Fibroblast of the aortic adventitia (primary cell): ENCODE measurements around the gene THSD7A. TPM values are rescaled to one million over a fixed set of nuclear protein-coding genes. Genes with fewer than 3 reads are reported as not detected.

Source experiments
- DNase-seq: peaks from one replicate; pipeline ENCODE4 v3.0.0-alpha.2; 2010; ENCODE audit warnings: low read depth
- H3K4me3 ChIP-seq: 2 replicates; pipeline ENCODE4 v1.5.1; 2011; ENCODE audit warnings: low read depth, mild to moderate bottlenecking, control low read depth, low read length, moderate library complexity
- total RNA-seq: library from RNA; depleted of rRNA; stranded (reverse); fragments of >200 nt; gene quantifications from 2 replicates; pipeline ENCODE4 v1.2.3, GENCODE V29; 2012; ENCODE audit warnings: low replicate concordance
- TF ChIP-seq, protein P1 (sequence below): IDR thresholded peaks from 2 replicates; pipeline ENCODE4 v1.5.1; 2011; ENCODE audit warnings: mild to moderate bottlenecking, low read length, control low read depth, inconsistent platforms; ENCODE audit not compliant: insufficient read depth

The THSD7A gene
- total RNA-seq, 1 donor: 2.5 TPM

DNA sequence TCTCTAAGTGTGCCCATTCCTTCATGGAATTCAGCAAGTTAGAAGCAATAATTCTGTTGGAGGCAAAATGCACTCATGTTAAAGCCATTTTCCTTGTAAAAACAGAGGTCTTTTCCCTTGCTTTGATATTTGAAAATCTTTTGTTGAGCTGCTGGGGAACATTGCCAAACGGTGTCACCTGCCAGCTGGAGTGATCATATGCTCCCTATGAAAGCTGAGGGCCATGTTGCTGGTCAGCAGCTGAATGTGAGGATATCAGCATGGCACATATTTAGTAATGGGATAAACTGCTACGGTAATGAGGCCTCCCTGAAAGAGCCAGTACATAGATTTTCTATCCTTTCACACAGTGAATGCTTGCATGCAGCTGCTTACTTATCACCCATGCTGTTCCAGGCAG lies 224.3 kb downstream of the THSD7A start:
- TF ChIP-seq, protein P1, sequence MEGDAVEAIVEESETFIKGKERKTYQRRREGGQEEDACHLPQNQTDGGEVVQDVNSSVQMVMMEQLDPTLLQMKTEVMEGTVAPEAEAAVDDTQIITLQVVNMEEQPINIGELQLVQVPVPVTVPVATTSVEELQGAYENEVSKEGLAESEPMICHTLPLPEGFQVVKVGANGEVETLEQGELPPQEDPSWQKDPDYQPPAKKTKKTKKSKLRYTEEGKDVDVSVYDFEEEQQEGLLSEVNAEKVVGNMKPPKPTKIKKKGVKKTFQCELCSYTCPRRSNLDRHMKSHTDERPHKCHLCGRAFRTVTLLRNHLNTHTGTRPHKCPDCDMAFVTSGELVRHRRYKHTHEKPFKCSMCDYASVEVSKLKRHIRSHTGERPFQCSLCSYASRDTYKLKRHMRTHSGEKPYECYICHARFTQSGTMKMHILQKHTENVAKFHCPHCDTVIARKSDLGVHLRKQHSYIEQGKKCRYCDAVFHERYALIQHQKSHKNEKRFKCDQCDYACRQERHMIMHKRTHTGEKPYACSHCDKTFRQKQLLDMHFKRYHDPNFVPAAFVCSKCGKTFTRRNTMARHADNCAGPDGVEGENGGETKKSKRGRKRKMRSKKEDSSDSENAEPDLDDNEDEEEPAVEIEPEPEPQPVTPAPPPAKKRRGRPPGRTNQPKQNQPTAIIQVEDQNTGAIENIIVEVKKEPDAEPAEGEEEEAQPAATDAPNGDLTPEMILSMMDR: no peak
- no peak for DNase-seq
- no peak overlapping the region for H3K4me3 ChIP-seq

DNA sequence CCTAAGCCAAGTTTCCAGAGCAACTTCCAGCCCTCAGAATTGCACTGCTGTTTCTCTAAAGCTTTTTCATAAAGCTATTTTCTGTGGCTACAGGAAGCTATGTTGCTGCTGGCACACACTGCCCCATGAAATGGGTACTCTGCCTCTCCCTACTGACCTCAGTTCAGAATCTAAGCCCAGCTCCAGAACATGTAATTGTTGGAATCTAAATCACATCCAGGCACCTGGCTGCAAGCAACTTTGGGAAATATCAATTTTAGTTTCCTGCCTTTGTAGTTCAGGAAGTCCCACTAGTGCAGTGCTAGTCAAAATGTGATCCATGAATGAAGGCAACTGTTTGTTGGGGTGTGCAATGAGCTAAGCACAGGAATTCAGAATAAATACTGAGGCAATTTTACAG lies 226.2 kb downstream of the THSD7A start:
- TF ChIP-seq, protein P1: no peak
- H3K4me3 ChIP-seq: no peak overlapping the region
- no peak for DNase-seq

DNA sequence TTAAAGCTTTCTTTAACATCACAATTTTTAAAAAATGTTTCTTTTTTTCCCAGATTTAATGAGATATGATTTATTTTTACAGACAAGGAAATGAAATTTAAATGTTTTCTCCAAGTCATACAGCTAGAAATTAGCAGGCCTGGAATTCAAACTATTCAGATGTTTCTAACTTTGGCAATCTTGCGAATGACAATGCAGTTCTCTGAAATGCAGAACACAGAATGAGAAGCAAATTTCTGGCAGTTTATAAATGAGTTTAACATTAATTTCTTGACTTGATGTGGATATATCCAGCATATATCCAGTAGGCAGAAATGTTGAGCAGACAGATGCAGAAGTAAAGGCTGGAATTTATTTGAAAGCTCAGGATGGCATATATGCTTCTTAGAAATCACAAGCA lies 227.5 kb downstream of the THSD7A start:
- no peak for DNase-seq
- H3K4me3 ChIP-seq: no peak overlapping the region
- TF ChIP-seq, protein P1: no peak

DNA sequence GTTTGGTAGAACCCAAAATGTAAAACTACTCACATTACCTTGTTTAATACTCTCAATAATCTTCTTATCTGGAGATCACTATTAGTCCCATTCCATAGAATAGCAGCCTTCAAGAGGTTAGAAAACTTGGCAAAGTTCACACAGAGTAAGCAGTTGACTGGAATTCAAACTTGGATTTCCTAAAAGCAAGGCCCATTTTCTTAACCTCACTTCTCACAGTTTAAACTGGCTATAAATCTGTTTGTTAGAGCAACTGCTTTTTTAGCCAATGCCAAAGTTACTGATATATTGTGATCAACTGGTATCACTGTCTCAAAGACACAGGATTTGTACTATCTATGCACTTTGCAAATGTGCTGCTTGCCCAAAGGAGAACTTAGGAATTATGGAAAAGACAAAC lies 230.2 kb downstream of the THSD7A start:
- no peak overlapping the region for H3K4me3 ChIP-seq
- TF ChIP-seq, protein P1: no peak
- no peak for DNase-seq

DNA sequence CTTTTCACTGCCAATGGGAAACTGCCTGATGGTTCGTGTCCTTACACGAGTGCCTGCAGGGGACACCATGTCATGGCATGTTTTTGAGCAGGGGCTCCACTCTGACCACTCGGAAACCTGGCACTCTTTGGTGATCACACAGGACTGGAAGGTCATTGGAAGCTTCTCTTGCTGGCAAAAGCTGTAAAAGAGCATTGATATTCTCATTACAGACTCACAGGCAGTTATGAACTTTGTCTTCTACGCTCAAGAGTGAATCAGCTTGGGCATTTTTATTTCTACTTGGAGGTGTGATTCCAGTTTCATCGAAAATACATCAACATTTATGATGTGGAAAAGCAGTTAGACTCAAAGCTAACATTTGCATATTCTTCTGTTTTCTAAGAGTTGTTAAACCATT lies 238.7 kb downstream of the THSD7A start:
- DNase-seq: no peak
- TF ChIP-seq, protein P1: no peak
- H3K4me3 ChIP-seq: no peak overlapping the region

DNA sequence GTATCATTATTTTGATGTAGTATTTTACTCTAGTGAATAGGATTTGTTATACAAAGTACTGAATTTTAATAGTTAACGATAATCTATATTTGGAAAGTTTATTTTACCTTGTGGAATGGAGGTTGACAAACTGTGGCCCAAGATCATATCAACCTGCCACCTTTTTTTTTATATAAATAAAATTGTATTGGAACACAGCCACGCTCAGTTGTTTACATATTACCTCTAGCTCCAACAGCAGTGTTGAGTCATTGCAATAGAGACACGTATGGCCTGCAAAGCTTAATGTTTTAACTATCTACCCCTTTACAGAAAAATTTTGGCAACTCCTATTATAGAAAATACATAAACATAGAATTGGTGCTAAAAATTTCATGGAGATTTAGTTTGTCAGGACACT lies 239.3 kb downstream of the THSD7A start:
- DNase-seq: no peak
- TF ChIP-seq, protein P1: no peak
- H3K4me3 ChIP-seq: no peak overlapping the region

DNA sequence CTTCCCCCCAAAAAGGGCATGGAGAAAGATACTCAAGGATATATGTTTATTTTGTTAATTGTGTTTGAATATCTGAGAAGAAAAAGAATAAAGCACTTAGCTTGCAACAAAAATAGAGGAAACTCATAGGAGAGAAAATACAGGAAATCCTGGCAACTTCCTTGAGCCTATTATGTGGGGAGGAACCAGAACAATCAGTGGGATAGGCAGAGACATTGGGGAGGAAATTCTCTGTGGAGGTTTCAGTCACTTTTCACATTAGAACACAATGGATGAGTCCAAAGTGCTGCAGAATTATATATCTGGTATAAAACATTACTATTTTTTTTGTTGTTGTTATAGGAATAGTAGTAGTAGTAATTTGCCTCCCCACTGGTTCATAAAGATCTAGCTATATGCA lies 240.1 kb downstream of the THSD7A start:
- H3K4me3 ChIP-seq: no peak overlapping the region
- TF ChIP-seq, protein P1: no peak

More for the DNA sequence above, 240.1 kb downstream of the THSD7A start:
- DNase-seq: no peak
